ENCODE data around the gene INF2. TPM values are rescaled to one million over a fixed set of nuclear protein-coding genes. Genes with fewer than 3 reads are reported as not detected.
"Not testable (repeated sequence)": the region's sequence is repeated elsewhere in the genome, so short reads cannot be mapped to it uniquely, and the experiment has no call there.

INF2 gene
- total RNA-seq, 2 experiments from 2014 or later: 61.5 to 65.0 TPM

- DNase-seq (no peak), ATAC-seq (no peak)
- H3K27me3 Mint-ChIP-seq: peaks cover 7% of the 10 kb centered on the region
- peaks cover 3% of the 10 kb centered on the region for H3K9me3 Mint-ChIP-seq
- ChIA-PET CTCF (interaction anchor here (1.2 to 3.5 kb wide), 9 partner anchors 8 to 74 kb away, joined by 3 to 24 read pairs (median 5); no protein-coding TSS in a partner anchor), POLR2A (interaction anchor here (1.3 kb wide), 1 partner anchor 16 kb away, joined by 3 read pairs; no protein-coding TSS in a partner anchor)
- H3K4me3 Mint-ChIP-seq: no peak overlapping the region
- intact Hi-C loops (cut with micrococcal nuclease): no loop called here
- peaks cover 23% of the 10 kb centered on the region for H3K4me1 Mint-ChIP-seq (ENCODE audit: low read depth)
- peak overlapping the region; percentile 49 for H3K27ac Mint-ChIP-seq
- no peaks in the 10 kb centered on the region for H3K36me3 Mint-ChIP-seq (ENCODE audit: low read depth)
- TF ChIP-seq CTCF (IDR thresholded peaks at IDR 0.05): no peak
Measured at GRCh38 chr14:104665114-104665656, 24.2 kb upstream of the INF2 start.

GRCh38 chr14:104665657-104666522 lies 23.5 kb upstream of the INF2 start:
- peak; percentile 52 for TF ChIP-seq CTCF (IDR thresholded peaks at IDR 0.05)
- Mint-ChIP-seq H3K27me3 (peaks cover 6% of the 10 kb centered on the region), H3K9me3 (peaks cover 3% of the 10 kb centered on the region), H3K36me3 (ENCODE audit: low read depth) (no peaks in the 10 kb centered on the region), H3K27ac (no peak overlapping the region), H3K4me3 (no peak overlapping the region), H3K4me1 (ENCODE audit: low read depth) (peaks cover 16% of the 10 kb centered on the region)
- ATAC-seq (peak; percentile 93), DNase-seq (peak; percentile 63)
- POLR2A ChIA-PET: interaction anchor here (1.3 kb wide), 1 partner anchor 15 kb away, joined by 3 read pairs; no protein-coding TSS in a partner anchor
- intact Hi-C loops (cut with micrococcal nuclease): no loop called here
- CTCF ChIA-PET: interaction anchor here (1.2 to 3.5 kb wide), 9 partner anchors 8 to 73 kb away, joined by 3 to 24 read pairs (median 5); no protein-coding TSS in a partner anchor

GRCh38 chr14:104666523-104666895 lies 22.9 kb upstream of the INF2 start:
- H3K27ac Mint-ChIP-seq; intact Hi-C loops (cut with micrococcal nuclease); H3K9me3 Mint-ChIP-seq; H3K27me3 Mint-ChIP-seq; H3K4me3 Mint-ChIP-seq; DNase-seq; H3K36me3 Mint-ChIP-seq (ENCODE audit: low read depth); ATAC-seq: not testable (repeated sequence)
- peaks cover 16% of the 10 kb centered on the region for H3K4me1 Mint-ChIP-seq (ENCODE audit: low read depth)
- POLR2A ChIA-PET: interaction anchor here (1.3 kb wide), 1 partner anchor 14 kb away, joined by 3 read pairs; no protein-coding TSS in a partner anchor
- CTCF ChIA-PET: interaction anchor here (1.4 to 3.5 kb wide), 5 partner anchors 9 to 43 kb away, joined by 4 to 24 read pairs (median 5); no protein-coding TSS in a partner anchor

- CTCF ChIA-PET: interaction anchor here (3.5 kb wide), 1 partner anchor 11 kb away, joined by 24 read pairs; no protein-coding TSS in a partner anchor
Measured at GRCh38 chr14:104666981-104667380, 22.4 kb upstream of the INF2 start.

More at GRCh38 chr14:104666981-104667380, 22.4 kb upstream of the INF2 start:
- TF ChIP-seq CTCF (IDR thresholded peaks at IDR 0.05): no peak
- Mint-ChIP-seq H3K9me3 (no peaks in the 10 kb centered on the region), H3K36me3 (ENCODE audit: low read depth) (no peaks in the 10 kb centered on the region), H3K4me3 (no peak overlapping the region), H3K27me3 (peaks cover 6% of the 10 kb centered on the region), H3K4me1 (ENCODE audit: low read depth) (peaks cover 16% of the 10 kb centered on the region), H3K27ac (no peak overlapping the region)
- intact Hi-C loops (cut with micrococcal nuclease): no loop called here
- POLR2A ChIA-PET: no interaction called here
- ATAC-seq: no peak
- DNase-seq: no peak
